ENCODE measurements around the gene PDILT.

Gene PDILT

GRCh38 chr16:20372701-20373100 is 31.8 kb downstream of the PDILT start:
- H3K4me1 ChIP-seq = no peaks in the 10 kb centered on the region
- no peak overlapping the region for H3K4me3 ChIP-seq (ENCODE audit: low read depth, low read length)
- H3K27ac ChIP-seq = no peak overlapping the region
- H3K27me3 ChIP-seq (ENCODE audit: control insufficient read depth, insufficient read depth, low read length) = no peaks in the 10 kb centered on the region
- H3K9ac ChIP-seq = no peak overlapping the region
- no peak overlapping the region for H2AFZ ChIP-seq
- TF ChIP-seq CTCF (IDR thresholded peaks at IDR 0.05) = no peak
- H3K9me3 ChIP-seq (ENCODE audit: control insufficient read depth, low read length) = no peaks in the 10 kb centered on the region
- H3K4me2 ChIP-seq (ENCODE audit: low read length) = no peak overlapping the region
- no peaks in the 10 kb centered on the region for H3K79me2 ChIP-seq
- no peaks in the 10 kb centered on the region for H3K36me3 ChIP-seq (ENCODE audit: control insufficient read depth, insufficient read depth, low read length)

GRCh38 chr16:20369452-20370054 is 35.0 kb downstream of the PDILT start:
- H3K36me3 ChIP-seq (ENCODE audit: control insufficient read depth, insufficient read depth, low read length) = no peaks in the 10 kb centered on the region
- no peaks in the 10 kb centered on the region for H3K79me2 ChIP-seq
- H2AFZ ChIP-seq = no peak overlapping the region
- H3K9ac ChIP-seq = no peak overlapping the region
- no peak overlapping the region for H3K4me3 ChIP-seq (ENCODE audit: low read depth, low read length)
- H3K4me2 ChIP-seq (ENCODE audit: low read length) = no peak overlapping the region
- H3K4me1 ChIP-seq = no peaks in the 10 kb centered on the region
- TF ChIP-seq CTCF (IDR thresholded peaks at IDR 0.05) = no peak
- H3K9me3 ChIP-seq (ENCODE audit: control insufficient read depth, low read length) = no peaks in the 10 kb centered on the region
- H3K27ac ChIP-seq = no peak overlapping the region
- H3K27me3 ChIP-seq (ENCODE audit: control insufficient read depth, insufficient read depth, low read length) = no peaks in the 10 kb centered on the region

- H3K4me1 ChIP-seq = no peaks in the 10 kb centered on the region
- H3K4me2 ChIP-seq (ENCODE audit: low read length) = no peak overlapping the region
- H3K79me2 ChIP-seq = no peaks in the 10 kb centered on the region
- no peak overlapping the region for H3K27ac ChIP-seq
- H2AFZ ChIP-seq = no peak overlapping the region
- H3K4me3 ChIP-seq (ENCODE audit: low read depth, low read length) = no peak overlapping the region
- H3K9ac ChIP-seq = no peak overlapping the region
- H3K27me3 ChIP-seq (ENCODE audit: control insufficient read depth, insufficient read depth, low read length) = no peaks in the 10 kb centered on the region
- H3K9me3 ChIP-seq (ENCODE audit: control insufficient read depth, low read length) = no peaks in the 10 kb centered on the region
- no peaks in the 10 kb centered on the region for H3K36me3 ChIP-seq (ENCODE audit: control insufficient read depth, insufficient read depth, low read length)
- no peak for TF ChIP-seq CTCF (IDR thresholded peaks at IDR 0.05)
These were observed 40.5 kb downstream of the PDILT start for GRCh38 chr16:20364051-20364450.

GRCh38 chr16:20363191-20363590 is 41.3 kb downstream of the PDILT start:
- no peaks in the 10 kb centered on the region for H3K36me3 ChIP-seq (ENCODE audit: control insufficient read depth, insufficient read depth, low read length)
- no peak overlapping the region for H3K27ac ChIP-seq
- H3K79me2 ChIP-seq = no peaks in the 10 kb centered on the region
- H2AFZ ChIP-seq = no peak overlapping the region
- no peak overlapping the region for H3K4me2 ChIP-seq (ENCODE audit: low read length)
- no peaks in the 10 kb centered on the region for H3K4me1 ChIP-seq
- H3K9ac ChIP-seq = no peak overlapping the region
- H3K27me3 ChIP-seq (ENCODE audit: control insufficient read depth, insufficient read depth, low read length) = no peaks in the 10 kb centered on the region
- no peak overlapping the region for H3K4me3 ChIP-seq (ENCODE audit: low read depth, low read length)
- H3K9me3 ChIP-seq (ENCODE audit: control insufficient read depth, low read length) = no peaks in the 10 kb centered on the region
- TF ChIP-seq CTCF (IDR thresholded peaks at IDR 0.05) = no peak

GRCh38 chr16:20359997-20360396 is 44.5 kb downstream of the PDILT start:
- Histone ChIP-seq H3K4me2 (ENCODE audit: low read length) (no peak overlapping the region), H3K27me3 (ENCODE audit: control insufficient read depth, insufficient read depth, low read length) (no peaks in the 10 kb centered on the region), H2AFZ (no peak overlapping the region), H3K9ac (no peak overlapping the region), H3K79me2 (no peaks in the 10 kb centered on the region), H3K27ac (no peak overlapping the region), H3K36me3 (ENCODE audit: control insufficient read depth, insufficient read depth, low read length) (no peaks in the 10 kb centered on the region), H3K9me3 (ENCODE audit: control insufficient read depth, low read length) (no peaks in the 10 kb centered on the region), H3K4me3 (ENCODE audit: low read depth, low read length) (no peak overlapping the region), H3K4me1 (no peaks in the 10 kb centered on the region)
- TF ChIP-seq CTCF (IDR thresholded peaks at IDR 0.05) = no peak
